Fibroblast of pulmonary artery (primary cell): ENCODE measurements around the gene GSX2.

ENCODE experiments used
- DNase-seq: peaks from one replicate; pipeline ENCODE4 v3.0.0-alpha.2; 2010; ENCODE audit warnings: low read depth
- H3K4me3 ChIP-seq: replicated peaks from 2 replicates; pipeline ENCODE4 v1.5.1; 2011; ENCODE audit warnings: low read depth, mild to moderate bottlenecking, control low read depth, low read length, moderate library complexity
- CTCF ChIP-seq: IDR thresholded peaks from 2 replicates; pipeline ENCODE4 v1.5.1; 2011; ENCODE audit warnings: mild to moderate bottlenecking, control low read depth, low read length, inconsistent platforms; ENCODE audit errors: missing control alignments

GSX2 gene

GRCh38 chr4:54060116-54060515 lies 39.8 kb upstream of the GSX2 start:
- H3K4me3 ChIP-seq: peak overlapping the region; percentile 95
- no peak for DNase-seq
- TF ChIP-seq CTCF: no peak

- DNase-seq: no peak
- peak overlapping the region; percentile 95 for H3K4me3 ChIP-seq
Observed at GRCh38 chr4:54061067-54061466, 38.9 kb upstream of the GSX2 start.

GRCh38 chr4:54061873-54062272 lies 38.1 kb upstream of the GSX2 start:
- no peak for DNase-seq
- peak overlapping the region; percentile 95 for H3K4me3 ChIP-seq
- TF ChIP-seq CTCF: no peak

More at GRCh38 chr4:54061067-54061466, 38.9 kb upstream of the GSX2 start:
- TF ChIP-seq CTCF: no peak

GRCh38 chr4:54062392-54062791 lies 37.6 kb upstream of the GSX2 start:
- no peak for DNase-seq
- peak overlapping the region; percentile 95 for H3K4me3 ChIP-seq
- no peak for TF ChIP-seq CTCF

- no peak for TF ChIP-seq CTCF
- H3K4me3 ChIP-seq: peak overlapping the region; percentile 95
- DNase-seq: peak; percentile 72
Observed at GRCh38 chr4:54063229-54063628, 36.7 kb upstream of the GSX2 start.

GRCh38 chr4:54063737-54064316 lies 36.1 kb upstream of the GSX2 start:
- H3K4me3 ChIP-seq: peak overlapping the region; percentile 95
- no peak for DNase-seq
- no peak for TF ChIP-seq CTCF
